GM18526 (cell line): ENCODE data around the gene CNN3.

Source experiments
- POLR2A ChIP-seq: IDR thresholded peaks from 3 replicates; pipeline ENCODE4 v1.6.1; 2011; ENCODE audit not compliant: insufficient read length; ENCODE audit errors: extremely low read depth

The CNN3 gene

GRCh38 chr1:94866164-94866807, 60.6 kb downstream of the CNN3 start:
- TF ChIP-seq POLR2A: no peak

- TF ChIP-seq POLR2A: no peak
These were observed 61.5 kb downstream of the CNN3 start for GRCh38 chr1:94865360-94865759.

- TF ChIP-seq POLR2A: no peak
These were observed 62.1 kb downstream of the CNN3 start for GRCh38 chr1:94864821-94865220.

- TF ChIP-seq POLR2A: no peak
These were observed 63.0 kb downstream of the CNN3 start for GRCh38 chr1:94863919-94864318.

- TF ChIP-seq POLR2A: no peak
These were observed 63.5 kb downstream of the CNN3 start for GRCh38 chr1:94863297-94863911.

GRCh38 chr1:94862718-94863117, 64.2 kb downstream of the CNN3 start:
- no peak for TF ChIP-seq POLR2A

- TF ChIP-seq POLR2A: no peak
These were observed 67.7 kb downstream of the CNN3 start for GRCh38 chr1:94859174-94859573.

- TF ChIP-seq POLR2A: no peak
These were observed 68.6 kb downstream of the CNN3 start for GRCh38 chr1:94858276-94858675.

GRCh38 chr1:94856868-94857267, 70.0 kb downstream of the CNN3 start:
- TF ChIP-seq POLR2A: no peak

- TF ChIP-seq POLR2A: no peak
These were observed 70.9 kb downstream of the CNN3 start for GRCh38 chr1:94856004-94856403.

- no peak for TF ChIP-seq POLR2A
These were observed 71.6 kb downstream of the CNN3 start for GRCh38 chr1:94855307-94855700.

GRCh38 chr1:94854458-94855306, 72.2 kb downstream of the CNN3 start:
- no peak for TF ChIP-seq POLR2A

- no peak for TF ChIP-seq POLR2A
These were observed 74.1 kb downstream of the CNN3 start for GRCh38 chr1:94852788-94853187.

- TF ChIP-seq POLR2A: no peak
These were observed 75.3 kb downstream of the CNN3 start for GRCh38 chr1:94851571-94851970.
